DOHH2 (cell line): ENCODE data around the gene APLP2.
A peak's percentile ranks its signal among the peaks of the same experiment; 100 is the strongest.

Source experiments
- H3F3A ChIP-seq: fragments of 200-600 bp; sonication (generic), shearing (Covaris generic); 2 replicates; pipeline ENCODE4 v1.6.0; 2016; ENCODE audit warnings: antibody characterized with exemption, mild to moderate bottlenecking; ENCODE audit not compliant: control insufficient read depth, insufficient read depth
- H3K27ac ChIP-seq: fragments of 200-600 bp; sonication (generic); 2 replicates; pipeline ENCODE4 v1.5.1; 2014; ENCODE audit warnings: low read depth, mild to moderate bottlenecking, low read length, moderate library complexity
- H3K27me3 ChIP-seq: fragments of 200-600 bp; sonication (generic); 2 replicates; pipeline ENCODE4 v1.6.1; 2014; ENCODE audit warnings: mild to moderate bottlenecking, low read length, mixed read lengths; ENCODE audit not compliant: control insufficient read depth
- H3K36me3 ChIP-seq: fragments of 200-600 bp; sonication (generic); 2 replicates; pipeline ENCODE4 v1.6.1; 2014; ENCODE audit warnings: mild to moderate bottlenecking, low read length, moderate library complexity, mixed read lengths; ENCODE audit not compliant: control insufficient read depth
- H3K4me1 ChIP-seq: fragments of 200-600 bp; sonication (generic); 2 replicates; pipeline ENCODE4 v1.6.1; 2014; ENCODE audit warnings: mild to moderate bottlenecking, low read length, mixed read lengths; ENCODE audit not compliant: control insufficient read depth
- H3K4me2 ChIP-seq: fragments of 200-600 bp; sonication (generic); 2 replicates; pipeline ENCODE4 v1.6.0; 2014; ENCODE audit warnings: mild to moderate bottlenecking, low read length, moderate library complexity
- H3K4me3 ChIP-seq: fragments of 200-600 bp; sonication (generic); 2 replicates; pipeline ENCODE4 v1.5.1; 2014; ENCODE audit warnings: mild to moderate bottlenecking, low read length, mixed read lengths
- H3K79me2 ChIP-seq: fragments of 200-600 bp; sonication (generic); 2 replicates; pipeline ENCODE4 v1.6.1; 2014; ENCODE audit warnings: mild to moderate bottlenecking, low read length, mixed read lengths; ENCODE audit not compliant: control insufficient read depth
- H3K9me2 ChIP-seq: fragments of 200-600 bp; sonication (generic); replicated peaks from 2 replicates; pipeline ENCODE4 v1.6.1; 2014; ENCODE audit warnings: mild to moderate bottlenecking, low read length, mixed read lengths; ENCODE audit not compliant: control insufficient read depth
- H3K9me3 ChIP-seq: fragments of 200-600 bp; sonication (generic); 2 replicates; pipeline ENCODE4 v1.6.1; 2014; ENCODE audit warnings: antibody characterized with exemption, low read length, mixed read lengths; ENCODE audit not compliant: control insufficient read depth, insufficient read depth
- H4K20me1 ChIP-seq: fragments of 200-600 bp; sonication (generic); 2 replicates; pipeline ENCODE4 v1.6.0; 2014; ENCODE audit warnings: low read depth, mild to moderate bottlenecking, antibody characterized with exemption, low read length, moderate library complexity; ENCODE audit not compliant: control insufficient read depth, insufficient read depth
- CTCF ChIP-seq: fragments of 200-600 bp; sonication (generic); IDR thresholded peaks from one replicate; pipeline ENCODE4 v1.5.1; 2014; ENCODE audit warnings: antibody characterized with exemption, mild to moderate bottlenecking, low read depth, low read length; ENCODE audit not compliant: poor library complexity, severe bottlenecking
- EZH2phosphoT487 ChIP-seq: fragments of 200-600 bp; sonication (generic); IDR thresholded peaks from 2 replicates; pipeline ENCODE4 v1.6.1; 2017; ENCODE audit warnings: borderline replicate concordance, mild to moderate bottlenecking, antibody characterized with exemption, low read length, moderate library complexity, mixed read lengths

APLP2 gene

GRCh38 chr11:130034236-130034635, 35.5 kb upstream of the APLP2 start:
- H3F3A ChIP-seq, result no peaks in the 10 kb centered on the region
- no peaks in the 10 kb centered on the region for H3K9me3 ChIP-seq
- H3K4me2 ChIP-seq, result peak overlapping the region; percentile 55
- TF ChIP-seq EZH2phosphoT487 (no peak), CTCF (no peak)
- H3K27ac ChIP-seq, result no peak overlapping the region
- peak overlapping the region; percentile 3; the same call in 1 of the 2 replicates for H3K4me3 ChIP-seq
- no peaks in the 10 kb centered on the region for H3K27me3 ChIP-seq
- no peaks in the 10 kb centered on the region for H4K20me1 ChIP-seq
- H3K4me1 ChIP-seq, result peaks cover 17% of the 10 kb centered on the region
- H3K79me2 ChIP-seq, result no peaks in the 10 kb centered on the region
- no peaks in the 10 kb centered on the region for H3K36me3 ChIP-seq
- no peaks in the 10 kb centered on the region for H3K9me2 ChIP-seq

- no peak overlapping the region for H3K4me2 ChIP-seq
- no peaks in the 10 kb centered on the region for H3F3A ChIP-seq
- no peak overlapping the region for H3K27ac ChIP-seq
Observed at GRCh38 chr11:130037058-130037457, 32.6 kb upstream of the APLP2 start.

GRCh38 chr11:130037881-130038585, 31.7 kb upstream of the APLP2 start:
- Histone ChIP-seq H3K4me2 (no peak overlapping the region), H3K4me3 (no peak overlapping the region), H3K9me2 (no peaks in the 10 kb centered on the region), H3K36me3 (no peaks in the 10 kb centered on the region), H3K27me3 (no peaks in the 10 kb centered on the region), H3K4me1 (peaks cover 31% of the 10 kb centered on the region), H4K20me1 (no peaks in the 10 kb centered on the region), H3K79me2 (no peaks in the 10 kb centered on the region), H3K9me3 (no peaks in the 10 kb centered on the region), H3K27ac (no peak overlapping the region), H3F3A (no peaks in the 10 kb centered on the region)
- TF ChIP-seq EZH2phosphoT487 (no peak), CTCF (no peak)

More at GRCh38 chr11:130037058-130037457, 32.6 kb upstream of the APLP2 start:
- Histone ChIP-seq H3K4me3 (no peak overlapping the region), H3K9me3 (no peaks in the 10 kb centered on the region), H4K20me1 (no peaks in the 10 kb centered on the region), H3K27me3 (no peaks in the 10 kb centered on the region), H3K4me1 (peaks cover 21% of the 10 kb centered on the region), H3K9me2 (no peaks in the 10 kb centered on the region), H3K79me2 (no peaks in the 10 kb centered on the region), H3K36me3 (no peaks in the 10 kb centered on the region)
- TF ChIP-seq CTCF (no peak), EZH2phosphoT487 (no peak)
